22Rv1 (cell line): ENCODE data around the gene NPC1.
A peak's percentile ranks its signal among the peaks of the same experiment; 100 is the strongest.
"Not testable (repeated sequence)": the region's sequence is repeated elsewhere in the genome, so short reads cannot be mapped to it uniquely, and the experiment has no call there.

Experiments
- H3K27ac ChIP-seq: fragments of 450-650 bp; 2 replicates; pipeline ENCODE4 v1.5.1; 2017
- CTCF ChIP-seq: fragments of 450-650 bp; IDR thresholded peaks from 2 replicates; pipeline ENCODE4 v1.5.1; 2017; ENCODE audit warnings: mild to moderate bottlenecking
- ZFX ChIP-seq: fragments of 450-650 bp; IDR thresholded peaks from 2 replicates; pipeline ENCODE4 v1.6.1; 2017; ENCODE audit warnings: antibody characterized with exemption, borderline replicate concordance

NPC1 gene

DNA sequence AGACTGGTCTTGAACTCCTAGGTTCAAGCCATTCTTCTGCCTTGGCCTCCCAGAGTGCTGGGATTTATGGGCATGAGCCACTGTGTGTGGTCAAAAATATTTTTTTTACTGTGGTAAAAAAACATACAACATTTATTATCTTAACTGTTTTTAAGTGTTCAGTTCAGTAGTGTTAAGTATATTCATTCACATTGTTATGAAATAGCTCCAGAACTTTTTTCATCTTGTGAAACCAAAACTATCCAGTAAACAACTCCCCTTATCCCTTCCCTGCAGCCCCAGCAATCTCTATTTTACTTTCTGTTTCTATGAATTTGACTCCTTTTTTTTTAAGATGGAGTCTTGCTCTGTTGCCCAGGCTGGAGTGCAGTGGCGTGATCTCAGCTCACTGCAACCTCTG, 73.7 kb downstream of the NPC1 start:
- H3K27ac ChIP-seq = no peak overlapping the region
- TF ChIP-seq CTCF (no peak), ZFX (no peak)

- not testable (repeated sequence) for H3K27ac ChIP-seq
Observed at GRCh38 chr18:23512216-23512615, 74.1 kb downstream of the NPC1 start.

- not testable (repeated sequence) for H3K27ac ChIP-seq
Observed at GRCh38 chr18:23510923-23511322, 75.4 kb downstream of the NPC1 start.

- H3K27ac ChIP-seq = no peak overlapping the region
- no peak for TF ChIP-seq ZFX
- no peak for TF ChIP-seq CTCF
Observed at GRCh38 chr18:23506393-23506792, 79.9 kb downstream of the NPC1 start.

DNA sequence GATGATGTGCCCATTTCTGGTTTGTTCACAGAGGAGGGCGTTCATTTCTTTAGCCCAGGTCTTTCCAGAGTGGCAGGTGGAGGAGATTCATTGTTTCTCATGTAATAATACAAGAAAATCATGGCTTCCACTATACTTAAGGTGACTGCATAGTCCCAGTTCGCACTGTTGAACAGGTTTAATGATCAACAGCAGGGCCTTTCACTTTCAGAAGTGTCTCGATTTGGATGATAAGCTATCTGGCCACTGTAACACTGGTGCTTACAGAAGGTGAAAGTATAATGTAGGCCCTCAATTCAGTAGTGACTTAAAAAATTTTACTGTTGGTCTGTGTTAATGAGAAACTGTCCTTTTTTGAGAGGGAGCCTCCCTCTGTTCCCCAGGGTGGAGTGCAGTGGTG, 81.6 kb downstream of the NPC1 start:
- no peak overlapping the region for H3K27ac ChIP-seq
- TF ChIP-seq CTCF = no peak
- TF ChIP-seq ZFX = no peak

DNA sequence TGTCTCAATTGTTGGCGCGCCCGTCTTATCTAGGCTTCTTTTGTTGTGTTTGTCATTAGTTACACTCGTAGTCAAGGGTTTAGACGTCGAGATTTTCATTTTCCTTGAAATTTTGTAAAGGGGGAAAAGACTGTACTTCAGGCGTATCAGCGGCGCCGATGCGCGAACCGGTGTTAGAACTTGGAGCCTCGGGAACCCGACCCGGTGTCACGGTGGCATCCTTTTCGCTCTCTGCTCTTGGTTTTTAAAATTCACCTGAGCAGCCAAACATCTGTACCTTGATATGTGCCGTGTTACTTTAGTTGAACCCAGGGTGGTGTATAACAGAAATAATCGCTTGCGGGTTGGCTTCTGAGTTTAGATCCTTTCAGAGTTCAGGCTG, 82.4 kb downstream of the NPC1 start:
- TF ChIP-seq ZFX (no peak), CTCF (no peak)
- peak overlapping the region; percentile 67 for H3K27ac ChIP-seq

- TF ChIP-seq ZFX = no peak
- peak; percentile 20 for TF ChIP-seq CTCF
- peak within 1 kb of the TSS; percentile 67 for H3K27ac ChIP-seq
Observed at GRCh38 chr18:23503038-23503962, 83.0 kb downstream of the NPC1 start, which contains the start of gene RMC1. Gene RMC1 (plus strand): TSS chr18:23503511. CDS start chr18:23503619, 108 bp downstream.

GRCh38 chr18:23502516-23503037, 83.7 kb downstream of the NPC1 start:
- H3K27ac ChIP-seq = peak overlapping the region; percentile 67
- TF ChIP-seq CTCF (no peak), ZFX (no peak)
